HG03460 (cell line): ENCODE data around the gene MYH3.
A peak's percentile ranks its signal among the peaks of the same experiment; 100 is the strongest.

Source experiments
- ATAC-seq: cut with Tn5 transposase; IDR thresholded peaks from one replicate; pipeline ENCODE4 v1.9.1; 2021; ENCODE audit not compliant: unreplicated experiment

Gene MYH3

GRCh38 chr17:10651927-10652326 lies 5.2 kb downstream of the MYH3 start:
- ATAC-seq: no peak

GRCh38 chr17:10649602-10650001 lies 7.5 kb downstream of the MYH3 start:
- ATAC-seq: no peak

GRCh38 chr17:10648956-10649355 lies 8.2 kb downstream of the MYH3 start:
- no peak for ATAC-seq

GRCh38 chr17:10648381-10648780 lies 8.7 kb downstream of the MYH3 start:
- ATAC-seq: no peak

GRCh38 chr17:10646392-10646990 lies 10.6 kb downstream of the MYH3 start:
- ATAC-seq: no peak

- ATAC-seq: no peak
Observed at GRCh38 chr17:10640475-10640874, 16.6 kb downstream of the MYH3 start.

GRCh38 chr17:10638151-10638550 lies 19.0 kb downstream of the MYH3 start:
- ATAC-seq: no peak

- no peak for ATAC-seq
Observed at GRCh38 chr17:10635290-10635689, 21.8 kb downstream of the MYH3 start.

- ATAC-seq: peak; percentile 97
Observed at GRCh38 chr17:10633738-10634379, 23.2 kb downstream of the MYH3 start.

GRCh38 chr17:10631701-10632100 lies 25.4 kb downstream of the MYH3 start:
- no peak for ATAC-seq

- ATAC-seq: no peak
Observed at GRCh38 chr17:10631048-10631700, 25.9 kb downstream of the MYH3 start.

GRCh38 chr17:10629706-10630105 lies 27.4 kb downstream of the MYH3 start:
- ATAC-seq: no peak

GRCh38 chr17:10628756-10629155 lies 28.4 kb downstream of the MYH3 start:
- no peak for ATAC-seq

- no peak for ATAC-seq
Observed at GRCh38 chr17:10626390-10626789, 30.7 kb downstream of the MYH3 start.

- ATAC-seq: no peak
Observed at GRCh38 chr17:10624969-10625368, 32.1 kb downstream of the MYH3 start.

GRCh38 chr17:10623737-10624338 lies 33.3 kb downstream of the MYH3 start:
- no peak for ATAC-seq

GRCh38 chr17:10622617-10623485 lies 34.3 kb downstream of the MYH3 start:
- no peak for ATAC-seq

- ATAC-seq: no peak
Observed at GRCh38 chr17:10621397-10621796, 35.7 kb downstream of the MYH3 start.

- no peak for ATAC-seq
Observed at GRCh38 chr17:10620823-10621222, 36.3 kb downstream of the MYH3 start.

GRCh38 chr17:10618202-10618635 lies 38.9 kb downstream of the MYH3 start:
- no peak for ATAC-seq

GRCh38 chr17:10617120-10617505 lies 40.0 kb downstream of the MYH3 start:
- ATAC-seq: no peak
